HG03558 (cell line): ENCODE data around the gene RASIP1.

Source experiments
- ATAC-seq: cut with Tn5 transposase; IDR thresholded peaks from one replicate; pipeline ENCODE4 v1.9.1; 2021; ENCODE audit warnings: moderate number of reproducible peaks; ENCODE audit not compliant: unreplicated experiment; ENCODE audit errors: extremely low read depth

The RASIP1 gene

DNA sequence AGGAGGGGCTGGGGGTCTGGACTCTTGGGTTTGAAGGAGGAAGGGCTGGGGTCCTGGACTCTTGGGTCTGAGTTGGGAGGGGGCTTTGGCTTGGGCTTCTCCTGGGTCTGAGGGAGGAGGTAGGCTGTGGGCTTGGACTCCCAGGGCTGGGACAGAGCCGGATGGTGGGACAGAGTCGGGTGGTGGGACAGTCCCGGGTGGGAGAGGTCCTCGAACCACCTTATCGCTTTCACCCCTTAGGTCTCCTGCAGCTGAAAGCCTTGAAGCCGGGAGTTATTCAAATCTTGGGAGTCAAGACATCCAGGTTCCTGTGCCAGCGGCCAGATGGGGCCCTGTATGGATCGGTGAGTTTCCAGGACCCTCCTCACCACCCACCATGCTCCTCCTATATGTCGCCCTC is 16.3 kb upstream of the RASIP1 start:
- no peak for ATAC-seq

DNA sequence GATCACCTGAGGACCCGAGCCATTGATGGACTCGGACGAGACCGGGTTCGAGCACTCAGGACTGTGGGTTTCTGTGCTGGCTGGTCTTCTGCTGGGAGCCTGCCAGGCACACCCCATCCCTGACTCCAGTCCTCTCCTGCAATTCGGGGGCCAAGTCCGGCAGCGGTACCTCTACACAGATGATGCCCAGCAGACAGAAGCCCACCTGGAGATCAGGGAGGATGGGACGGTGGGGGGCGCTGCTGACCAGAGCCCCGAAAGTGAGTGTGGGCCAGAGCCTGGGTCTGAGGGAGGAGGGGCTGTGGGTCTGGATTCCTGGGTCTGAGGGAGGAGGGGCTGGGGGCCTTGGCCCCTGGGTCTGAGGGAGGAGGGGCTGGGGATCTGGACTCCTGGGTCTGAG is 15.8 kb upstream of the RASIP1 start:
- no peak for ATAC-seq

DNA sequence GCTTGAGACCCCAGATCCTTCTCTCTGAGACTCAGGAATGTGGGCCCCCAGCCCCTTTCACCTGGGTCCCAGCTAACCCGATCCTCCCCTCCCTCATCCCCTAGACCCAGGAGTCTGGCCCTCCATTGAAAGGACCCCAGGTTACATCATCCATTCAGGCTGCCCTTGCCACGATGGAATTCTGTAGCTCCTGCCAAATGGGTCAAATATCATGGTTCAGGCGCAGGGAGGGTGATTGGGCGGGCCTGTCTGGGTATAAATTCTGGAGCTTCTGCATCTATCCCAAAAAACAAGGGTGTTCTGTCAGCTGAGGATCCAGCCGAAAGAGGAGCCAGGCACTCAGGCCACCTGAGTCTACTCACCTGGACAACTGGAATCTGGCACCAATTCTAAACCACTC is 15.4 kb upstream of the RASIP1 start:
- ATAC-seq, result no peak

DNA sequence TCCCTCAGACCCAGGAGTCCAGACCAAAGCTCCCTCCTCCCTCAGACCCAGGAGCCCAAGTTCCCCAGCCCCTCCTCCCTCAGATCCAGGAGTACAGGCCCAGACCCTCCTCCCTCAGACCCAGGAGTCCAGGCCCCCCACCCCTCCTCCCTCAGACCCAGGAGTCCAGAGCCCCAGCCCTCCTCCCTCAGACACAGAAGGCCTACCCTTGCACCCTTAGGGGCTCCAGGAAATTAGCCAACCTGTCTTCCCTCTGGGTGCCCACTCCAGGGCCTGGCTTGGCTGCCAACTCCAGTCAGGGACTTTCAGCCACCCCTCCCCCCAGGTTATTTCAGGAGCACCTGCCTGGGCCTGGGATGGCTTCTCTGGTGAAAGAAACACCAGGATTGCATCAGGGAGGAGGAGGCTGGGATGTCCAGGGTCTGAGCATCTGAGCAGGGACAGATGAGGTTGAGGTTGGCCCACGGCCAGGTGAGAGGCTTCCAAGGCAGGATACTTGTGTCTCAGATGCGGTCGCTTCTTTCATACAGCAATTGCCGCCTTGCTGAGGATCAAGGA is 14.8 kb upstream of the RASIP1 start, which contains the start of gene FGF21:
Gene FGF21 (plus strand): TSS at position 441 of the 558 bp plus-strand sequence. CDS start 713 bp downstream, outside the sequence.
- no peak for ATAC-seq

DNA sequence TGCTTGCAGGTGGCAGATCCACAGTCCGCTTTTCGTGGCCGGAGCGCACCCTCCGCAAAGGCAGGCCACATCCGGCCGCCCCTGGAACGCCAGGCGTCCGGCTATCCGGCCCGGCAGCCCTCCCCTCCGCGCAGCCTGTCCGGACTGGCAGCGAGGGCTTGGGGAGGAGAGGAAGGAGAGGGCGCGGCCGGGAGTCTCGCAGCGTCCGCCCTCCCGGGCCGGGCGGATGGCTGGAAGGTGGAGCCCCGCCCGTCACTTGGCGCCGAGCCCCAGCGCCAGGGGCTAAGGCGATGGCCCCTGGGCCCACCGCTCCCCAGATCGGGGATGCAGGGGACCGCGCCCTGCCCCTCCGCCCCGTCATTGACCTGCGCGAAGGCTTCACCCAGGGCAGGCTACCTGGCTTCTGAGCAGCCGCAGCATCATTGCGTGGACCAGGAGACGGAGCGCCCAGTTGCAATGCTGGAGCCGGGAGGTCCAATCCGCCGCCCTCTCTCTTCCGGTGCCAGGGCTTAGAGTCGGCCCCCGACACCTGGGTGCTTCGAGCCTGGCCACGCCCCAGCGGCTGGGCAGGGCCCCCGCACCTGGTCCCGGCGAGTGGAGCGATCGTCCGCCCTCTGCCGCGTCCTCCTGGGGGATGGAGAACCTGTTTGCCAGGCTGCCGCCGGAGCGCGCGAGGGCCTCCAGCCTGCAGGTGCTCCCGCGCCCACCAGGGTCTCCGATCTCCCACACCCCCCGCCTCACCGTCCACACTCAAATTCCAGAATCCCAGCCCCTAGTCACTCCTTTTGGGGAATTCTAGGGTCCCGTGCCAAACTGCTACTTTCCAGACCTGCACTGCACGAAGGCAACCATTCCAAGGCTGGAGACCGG is 12.3 kb upstream of the RASIP1 start, which contains the start of gene FUT1:
Gene FUT1 (minus strand): TSS at position 146 of the 870 bp plus-strand sequence. CDS start 1,360 bp downstream, outside the sequence.
- no peak for ATAC-seq

DNA sequence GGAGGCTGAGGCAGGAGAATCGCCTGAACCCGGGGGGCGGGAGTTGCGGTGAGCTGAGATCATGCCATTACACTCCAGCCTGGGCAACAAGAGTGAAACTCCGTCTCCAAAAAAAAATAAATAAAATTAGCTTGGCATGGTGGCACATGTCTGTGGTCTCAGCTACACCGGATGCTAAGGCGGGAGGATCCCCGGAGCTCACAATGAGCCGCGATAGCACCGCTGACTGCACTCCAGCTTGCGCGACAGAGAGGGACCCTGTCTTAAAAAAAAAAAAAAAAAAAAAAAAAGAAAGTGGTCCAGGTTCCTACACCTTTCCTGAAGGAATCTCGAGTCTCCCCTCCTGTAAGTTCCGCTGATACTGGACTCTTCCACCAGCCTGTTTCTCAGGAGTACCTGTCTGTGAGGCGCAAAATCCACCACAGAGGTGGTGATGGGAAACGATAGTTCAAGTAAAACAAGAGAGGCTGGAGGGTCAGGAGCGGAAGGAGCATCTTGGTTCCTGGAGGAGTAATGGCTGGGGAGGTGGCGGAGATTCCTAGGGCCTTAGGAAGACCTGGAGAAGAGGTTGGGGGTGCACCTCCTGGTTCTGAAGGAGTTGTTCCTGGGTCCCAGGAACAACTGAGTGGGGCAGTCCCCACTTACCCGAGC is 11.6 kb upstream of the RASIP1 start:
- ATAC-seq, result no peak

DNA sequence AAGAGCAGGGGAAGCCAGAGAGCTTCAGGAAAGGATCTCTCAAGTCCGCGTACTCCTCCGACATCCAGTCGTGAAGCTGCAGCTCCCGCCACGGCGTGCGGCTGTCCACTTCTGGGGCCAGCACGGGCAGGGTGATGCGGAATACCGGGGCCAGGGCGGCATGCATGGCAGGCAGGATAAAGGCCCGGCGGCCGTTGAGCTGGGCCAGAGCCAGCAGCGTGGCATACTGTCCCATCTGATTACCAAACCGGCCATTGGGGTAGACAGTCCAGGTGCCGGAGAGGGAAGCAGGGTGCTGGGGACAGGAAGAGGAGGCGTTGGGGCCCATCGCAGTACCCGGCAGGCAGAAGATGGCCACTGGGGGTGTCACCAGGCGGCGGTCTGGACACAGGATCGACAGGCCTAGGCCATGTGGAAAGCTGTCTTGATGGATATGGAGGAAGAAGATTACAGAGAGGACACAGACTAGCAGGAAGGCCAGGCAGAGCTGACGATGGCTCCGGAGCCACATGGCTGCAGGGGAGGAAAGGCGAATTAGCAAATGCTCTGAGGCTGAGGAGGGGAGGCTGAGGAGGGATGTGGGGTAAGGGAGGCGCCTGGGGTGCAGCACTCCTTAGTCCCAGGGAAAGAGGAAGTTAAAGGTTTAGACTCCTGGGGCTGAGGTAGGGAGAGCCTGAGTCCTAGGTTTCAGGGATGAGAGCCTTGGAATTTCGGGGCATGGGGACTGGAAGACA is 10.5 kb upstream of the RASIP1 start:
- no peak for ATAC-seq

DNA sequence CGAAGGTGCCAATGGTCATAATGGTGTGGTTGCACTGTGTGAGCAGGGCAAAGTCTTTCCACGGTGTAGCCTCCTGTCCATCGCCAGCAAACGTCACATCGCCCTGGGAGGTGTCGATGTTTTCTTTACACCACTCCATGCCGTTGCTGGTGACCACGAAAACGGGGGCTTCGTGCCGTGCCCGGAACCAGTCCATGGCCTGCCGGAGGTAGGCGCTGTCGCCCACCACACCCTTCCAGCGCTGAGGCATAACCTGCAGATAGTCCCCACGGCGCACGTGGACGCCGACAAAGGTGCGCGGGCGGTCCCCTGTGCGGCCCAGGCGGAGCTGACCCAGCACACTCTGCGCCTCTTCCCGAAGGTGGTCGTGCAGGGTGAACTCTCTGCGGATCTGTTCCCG is 9.9 kb upstream of the RASIP1 start:
- no peak for ATAC-seq

DNA sequence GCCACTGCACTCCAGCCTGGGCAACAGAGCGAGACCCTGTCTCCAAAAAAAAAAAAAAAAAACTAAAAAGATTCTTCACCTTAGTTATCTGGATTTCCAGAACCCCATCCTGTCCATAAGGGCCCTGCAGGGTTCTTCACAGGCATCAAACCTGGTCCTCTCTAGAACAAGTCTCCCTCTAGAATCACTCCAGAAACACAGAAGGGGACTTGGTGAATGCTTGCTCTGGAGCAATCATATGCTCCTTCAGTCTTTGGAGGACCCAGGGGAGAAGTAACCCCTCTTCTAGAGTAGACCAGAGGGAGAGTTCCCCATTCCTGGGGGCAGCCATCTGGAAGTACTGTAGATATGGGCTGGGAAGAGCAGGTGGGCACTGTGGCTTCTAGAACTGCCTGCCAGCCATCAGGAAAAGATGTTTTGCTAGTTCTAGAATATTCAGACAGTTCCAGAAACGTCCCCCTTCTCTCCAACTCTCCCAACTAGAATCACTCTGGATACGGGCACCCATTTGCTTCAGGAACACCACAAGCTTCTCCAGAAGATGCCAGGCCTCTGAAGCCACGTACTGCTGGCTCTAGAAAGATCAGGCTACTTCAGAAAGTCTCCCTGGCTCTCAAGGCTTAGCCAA is 9.3 kb upstream of the RASIP1 start:
- no peak for ATAC-seq

DNA sequence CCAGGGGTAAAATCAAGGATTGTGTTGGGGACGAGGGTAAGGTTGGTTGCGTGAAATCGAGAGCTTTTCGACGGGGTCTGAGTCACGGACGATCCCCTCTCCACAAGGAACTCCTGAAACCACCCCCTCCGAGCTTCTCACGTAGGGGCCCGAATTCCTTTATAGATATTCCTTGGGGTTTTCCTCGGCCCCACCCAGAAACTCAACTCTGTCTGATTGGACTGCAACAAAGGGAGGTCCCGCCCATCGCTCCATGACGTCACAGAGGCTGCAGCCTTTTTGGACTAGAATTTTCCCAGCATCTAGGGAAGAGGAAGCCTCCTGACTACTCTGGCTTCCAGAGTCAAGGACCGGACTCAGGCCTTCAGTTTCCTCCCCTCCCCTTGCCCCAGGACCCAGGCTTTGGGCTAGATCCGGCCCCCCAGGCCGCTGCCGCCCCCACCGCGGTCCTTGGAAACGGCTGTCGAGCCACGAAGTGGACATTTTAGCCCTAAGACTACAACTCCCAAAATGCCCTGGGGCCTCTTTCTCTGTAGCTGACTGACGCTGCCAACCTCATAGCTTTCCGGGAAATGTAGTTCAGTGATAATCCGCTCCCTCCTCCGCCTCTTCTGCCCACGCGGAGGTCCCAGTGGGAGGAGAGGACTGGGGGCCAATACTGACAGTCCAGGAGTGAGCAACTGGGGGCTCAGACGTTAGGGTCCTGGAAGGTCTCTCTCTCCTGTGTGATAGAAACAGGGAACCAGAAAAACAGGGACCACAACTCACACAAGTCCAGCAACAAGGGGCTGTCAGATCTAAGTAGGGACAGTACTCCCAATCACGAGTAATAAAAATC is 6.5 kb upstream of the RASIP1 start, which contains the start of gene IZUMO1:
Gene IZUMO1 (minus strand): TSS at position 172 of the 838 bp plus-strand sequence. CDS start 1,050 bp downstream, outside the sequence.
- ATAC-seq, result no peak

DNA sequence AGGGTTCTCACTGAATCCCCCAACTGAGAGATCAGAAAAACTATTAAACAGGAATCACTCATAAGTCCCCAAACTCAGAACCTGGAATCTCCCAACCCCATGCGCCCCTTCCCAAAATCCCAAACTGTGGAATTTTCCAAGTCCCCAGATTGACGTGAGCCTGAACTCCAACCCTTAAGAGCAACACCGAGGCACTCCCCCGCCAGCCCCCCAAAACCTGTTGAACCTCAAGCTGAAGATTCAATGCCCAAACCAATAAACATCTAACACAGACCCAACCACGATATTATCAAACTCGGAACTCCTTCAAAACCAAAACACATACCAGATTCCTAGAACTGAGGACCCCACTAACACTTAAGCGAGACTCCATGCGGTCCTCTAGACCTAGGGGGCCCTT is 5.7 kb upstream of the RASIP1 start:
- no peak for ATAC-seq

DNA sequence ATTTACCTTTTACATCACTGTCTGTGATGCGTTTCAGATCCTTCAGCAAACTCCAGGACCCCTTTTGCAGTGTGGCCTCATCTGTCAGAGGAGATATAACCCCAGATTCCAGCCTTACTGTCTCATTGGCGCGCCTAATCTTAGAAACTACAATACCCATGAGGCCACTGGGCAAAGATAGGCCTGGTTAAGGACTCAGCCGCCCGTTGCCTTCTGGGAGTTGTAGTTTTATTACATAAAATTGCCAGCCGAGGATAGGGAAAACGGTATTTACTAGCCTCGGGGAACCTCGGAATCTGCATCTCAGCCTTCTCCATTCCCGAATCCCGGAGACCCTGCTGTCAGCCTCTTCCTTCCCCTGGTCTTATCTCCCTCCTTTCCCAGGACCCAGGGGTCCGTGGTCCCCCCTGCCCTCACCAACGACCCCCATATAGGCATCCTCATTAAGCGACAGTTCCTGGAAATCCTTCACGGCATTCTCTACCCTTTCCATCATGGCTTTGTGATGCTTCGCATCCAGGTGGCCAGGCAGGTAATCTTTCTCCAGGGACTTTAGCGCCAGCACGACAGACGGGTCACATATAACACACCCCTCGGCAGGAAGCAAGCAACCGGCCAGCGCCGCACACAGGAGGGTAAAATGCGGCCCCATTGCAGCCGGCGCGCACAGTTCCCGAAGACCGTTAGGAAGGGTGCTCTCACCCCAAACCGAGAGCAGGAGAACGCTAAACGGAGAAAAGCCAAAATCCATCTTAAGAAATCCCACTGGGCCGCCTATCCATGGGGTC is 5.0 kb upstream of the RASIP1 start:
- ATAC-seq, result no peak

DNA sequence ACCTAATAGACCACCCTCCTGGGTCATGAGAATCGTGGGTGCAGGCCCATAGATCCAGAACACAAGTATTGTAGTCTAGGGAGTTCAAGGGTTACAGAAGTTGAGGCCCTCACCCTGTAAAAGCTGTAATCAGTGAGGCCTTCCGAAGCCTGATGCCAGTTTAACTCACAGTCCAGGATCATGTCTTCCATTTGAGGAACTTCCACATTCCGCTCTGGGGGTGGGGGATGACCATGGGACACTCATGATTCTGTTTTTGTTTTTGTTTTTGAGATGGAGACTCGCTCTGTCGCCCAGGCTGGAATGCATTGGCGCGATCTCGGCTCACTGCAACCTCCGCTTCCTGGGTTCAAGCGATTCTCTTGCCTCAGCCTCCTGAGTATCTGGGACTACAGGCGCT is 1.7 kb upstream of the RASIP1 start:
- ATAC-seq, result no peak

DNA sequence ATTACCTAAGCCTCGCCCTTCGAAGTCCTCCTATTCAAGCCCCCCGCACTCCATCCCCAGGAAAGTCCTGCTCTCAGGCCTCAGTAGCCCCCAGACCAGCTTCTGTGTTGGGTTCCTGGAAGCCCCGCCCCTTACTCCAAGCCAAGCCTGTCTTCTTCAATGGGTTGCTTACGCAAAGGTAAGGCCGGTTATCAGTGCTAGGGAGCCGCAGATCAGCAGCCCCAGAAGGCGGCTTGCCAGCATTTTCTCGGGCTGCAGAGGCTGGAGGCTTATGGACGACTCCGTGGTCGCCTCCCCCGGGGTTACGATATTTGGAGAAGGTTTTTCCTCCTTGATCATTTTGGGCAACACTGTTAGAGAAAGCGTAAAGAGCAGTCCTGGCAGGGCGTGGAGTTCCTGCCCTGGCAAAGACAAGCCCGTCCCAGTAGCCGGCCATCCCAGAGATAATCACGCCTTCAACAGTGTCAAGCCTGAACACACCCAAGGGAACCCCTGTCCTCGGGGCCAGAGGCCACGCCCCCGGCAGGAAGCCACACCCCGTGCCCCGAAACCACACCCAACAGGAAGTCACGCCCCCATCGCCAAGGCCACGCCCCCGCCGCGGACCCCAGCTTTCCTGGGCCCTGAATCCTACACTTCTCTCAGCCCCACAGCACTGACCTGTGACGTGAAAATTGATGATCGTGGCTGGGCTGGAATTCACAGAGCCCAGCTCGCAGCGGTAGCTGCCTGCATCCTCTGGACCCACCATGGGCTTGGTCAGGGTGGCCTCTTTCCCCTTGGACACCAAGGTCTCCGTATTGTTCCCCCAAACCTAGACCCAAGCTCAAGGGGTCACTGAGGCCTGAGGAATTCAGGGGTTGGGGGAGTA is 954 bp upstream of the RASIP1 start:
- no peak for ATAC-seq

DNA sequence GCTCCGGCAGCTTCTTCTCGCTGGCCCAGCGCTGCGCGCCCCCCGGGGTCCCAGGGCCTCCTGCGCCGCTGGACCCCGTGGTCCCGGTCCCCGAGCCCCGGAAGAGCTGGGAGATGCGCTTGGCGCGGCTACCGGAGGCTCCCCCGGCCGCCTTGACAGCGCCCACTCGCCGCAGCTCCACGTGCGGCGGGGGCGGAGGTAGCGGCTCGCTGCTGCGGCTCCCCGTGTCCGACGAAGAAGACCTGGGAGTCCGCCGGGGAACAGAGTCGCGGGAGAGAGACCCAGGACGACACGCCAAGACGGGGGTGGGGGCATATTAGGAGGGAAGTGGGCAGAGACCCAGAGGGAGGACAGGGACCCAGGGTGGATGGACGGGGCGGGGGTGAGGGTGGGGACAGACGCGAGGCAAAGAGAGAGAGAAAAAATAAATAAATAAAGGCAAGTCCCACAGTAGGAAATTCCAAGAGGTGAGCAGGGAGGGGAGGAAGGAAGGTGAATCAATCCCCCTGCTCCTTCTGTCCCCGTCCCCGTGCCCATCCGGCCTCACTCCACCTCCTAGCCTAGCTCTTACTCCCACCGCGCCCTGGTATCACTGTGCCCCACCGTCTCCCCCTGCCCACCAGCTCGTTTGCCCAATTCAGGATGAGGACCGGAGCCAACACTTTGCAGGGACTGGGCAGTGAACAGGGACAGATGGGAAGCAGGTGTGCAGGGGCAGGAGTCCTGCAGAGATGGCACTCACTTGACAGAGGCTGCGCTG is 826 bp downstream of the RASIP1 start:
- ATAC-seq, result no peak

DNA sequence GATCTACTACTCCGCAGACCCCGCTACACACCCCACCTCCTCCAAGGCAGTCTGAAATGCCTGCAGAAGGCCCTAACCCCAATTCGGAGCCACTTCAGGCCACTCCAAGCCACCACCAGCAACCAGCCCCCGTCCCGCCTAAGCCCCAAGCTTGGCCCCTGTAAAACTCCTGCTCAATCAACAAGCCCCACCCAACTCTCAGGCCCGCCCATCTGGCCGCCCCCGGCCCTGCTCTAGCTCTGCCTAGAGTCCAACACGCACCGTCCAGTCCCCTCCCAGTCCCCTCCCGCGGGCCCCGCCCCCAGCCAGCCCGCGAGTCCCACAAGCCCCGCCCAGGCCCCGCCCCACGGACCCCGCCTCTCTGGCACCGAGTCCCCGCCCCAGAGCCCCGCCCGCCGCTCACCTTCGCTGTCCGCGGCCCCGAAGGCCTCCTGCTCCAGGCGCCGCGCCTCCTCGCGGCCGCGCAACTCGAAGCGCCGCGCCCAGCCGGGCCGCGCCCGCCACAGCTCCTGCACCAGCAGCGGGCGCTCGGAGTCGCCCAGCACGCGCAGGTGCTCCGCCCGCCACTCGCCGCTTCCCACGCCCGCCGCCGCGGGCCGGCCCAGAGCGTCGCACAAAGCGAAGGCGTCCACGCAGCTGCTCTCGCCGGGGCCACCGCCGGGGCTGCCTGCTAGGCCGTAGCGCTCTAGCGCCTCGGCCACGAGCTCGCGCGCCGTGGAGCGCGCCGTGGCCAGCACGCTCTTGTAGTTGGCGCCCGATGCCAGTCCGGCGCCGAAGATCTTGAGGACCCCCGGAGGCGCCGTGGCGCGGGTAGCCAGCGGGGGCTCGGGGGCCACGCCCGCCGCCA is 1.6 kb downstream of the RASIP1 start:
- no peak for ATAC-seq
